HG02588 (cell line): Measurements from ENCODE around the gene MSMP.

Experiments
- ATAC-seq: cut with Tn5 transposase; IDR thresholded peaks from one replicate; pipeline ENCODE4 v1.9.1; 2021; ENCODE audit warnings: mild to moderate bottlenecking, moderate library complexity; ENCODE audit not compliant: unreplicated experiment

Gene MSMP

DNA sequence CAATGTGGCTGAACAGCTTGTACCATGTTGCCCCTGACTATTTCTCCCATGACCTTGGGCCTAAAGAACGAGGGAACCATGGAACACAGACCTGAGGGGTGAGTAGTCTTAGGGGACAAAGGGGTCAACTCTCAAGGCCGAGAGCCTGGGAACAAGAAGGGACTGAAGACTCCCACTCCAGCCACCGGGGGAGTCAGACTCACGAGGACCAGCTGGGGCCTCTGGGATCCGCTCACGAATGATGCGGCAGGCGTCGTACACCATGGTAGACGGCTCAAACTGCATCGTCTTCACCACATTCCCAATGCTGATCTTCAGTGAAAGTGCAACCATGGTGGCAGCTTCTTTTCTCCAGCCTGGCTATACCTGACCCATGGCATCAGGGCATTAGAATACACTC, 28.7 kb downstream of the MSMP start:
- no peak for ATAC-seq

DNA sequence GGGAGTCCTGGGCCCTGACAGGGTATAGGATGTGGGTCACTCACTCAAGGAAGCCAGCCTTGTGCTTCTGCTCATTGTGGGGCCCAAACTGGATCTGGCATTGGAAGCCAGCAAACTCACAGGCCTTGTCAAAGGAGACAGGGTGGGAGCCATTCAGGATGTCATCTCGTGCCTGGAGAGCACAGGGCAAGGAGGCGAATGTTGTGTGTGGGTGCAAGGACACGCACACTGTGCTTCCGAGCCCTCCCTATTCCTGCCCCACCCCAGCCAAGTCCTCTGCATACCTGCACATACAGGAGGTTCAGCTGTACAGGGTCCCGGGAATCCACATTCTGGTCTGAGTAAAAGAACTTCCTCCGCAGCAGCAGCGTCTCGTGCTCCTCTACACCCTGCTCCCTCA, 30.2 kb downstream of the MSMP start:
- no peak for ATAC-seq

- no peak for ATAC-seq
Observed at GRCh38 chr9:35723426-35723825, 30.6 kb downstream of the MSMP start.

GRCh38 chr9:35719546-35719945, 34.5 kb downstream of the MSMP start:
- no peak for ATAC-seq

- ATAC-seq: no peak
Observed at GRCh38 chr9:35718721-35719511, 35.2 kb downstream of the MSMP start.

GRCh38 chr9:35717132-35717870, 36.8 kb downstream of the MSMP start:
- no peak for ATAC-seq

GRCh38 chr9:35716230-35716629, 37.8 kb downstream of the MSMP start:
- no peak for ATAC-seq

- ATAC-seq: no peak
Observed at GRCh38 chr9:35714579-35715252, 39.4 kb downstream of the MSMP start.

DNA sequence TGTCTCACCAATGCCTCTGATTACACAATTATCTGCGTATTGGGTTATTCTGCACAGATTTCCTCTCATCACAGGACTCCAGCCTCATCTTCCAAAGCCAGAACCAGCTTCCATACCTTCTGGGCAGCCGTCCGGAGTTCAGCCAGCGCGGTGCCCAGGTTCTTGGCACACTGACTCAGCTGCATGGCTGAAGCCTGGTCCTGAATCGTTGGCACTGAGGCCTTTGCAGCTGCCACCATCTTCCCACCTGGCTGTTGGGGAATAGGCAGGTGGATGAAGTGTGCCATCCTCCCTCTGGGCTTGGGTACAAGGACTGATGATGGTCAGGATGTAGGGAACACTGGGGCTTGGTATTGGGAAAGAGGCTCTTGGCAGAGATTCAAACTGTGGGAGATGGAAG, 40.0 kb downstream of the MSMP start:
- ATAC-seq: no peak

GRCh38 chr9:35713578-35713977, 40.5 kb downstream of the MSMP start:
- no peak for ATAC-seq

DNA sequence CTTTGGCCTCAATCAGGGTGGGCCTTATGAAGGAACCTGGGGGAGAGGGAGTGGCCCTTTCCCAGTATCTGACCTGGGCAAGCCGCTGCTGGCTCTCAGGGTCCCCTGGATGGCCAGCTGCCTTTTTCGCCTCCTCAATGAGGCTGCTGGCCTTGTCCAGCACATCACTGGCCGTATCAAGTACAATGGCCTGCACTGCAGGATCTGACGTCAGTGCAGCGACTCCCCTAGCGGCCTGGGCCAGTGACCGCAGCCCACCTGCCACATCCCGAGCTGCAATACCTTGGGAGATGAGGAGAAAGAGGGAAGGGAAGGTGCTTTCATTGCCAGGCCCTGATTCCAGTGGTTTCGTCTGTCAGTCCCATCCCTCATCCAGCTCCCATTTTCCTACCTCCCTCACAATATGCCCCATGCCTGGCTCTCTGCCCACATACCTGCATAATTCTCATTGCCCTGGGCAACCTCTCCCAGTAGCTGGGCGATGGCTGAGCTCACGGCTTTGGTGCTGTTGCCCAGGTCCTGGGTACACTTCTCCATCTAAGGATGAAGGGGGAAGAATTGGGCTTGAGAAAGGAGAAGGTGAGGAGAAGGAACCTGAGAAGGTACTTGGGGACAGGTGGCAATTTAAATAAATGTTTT, 41.2 kb downstream of the MSMP start:
- no peak for ATAC-seq

- ATAC-seq: no peak
Observed at GRCh38 chr9:35711501-35712428, 42.3 kb downstream of the MSMP start.

DNA sequence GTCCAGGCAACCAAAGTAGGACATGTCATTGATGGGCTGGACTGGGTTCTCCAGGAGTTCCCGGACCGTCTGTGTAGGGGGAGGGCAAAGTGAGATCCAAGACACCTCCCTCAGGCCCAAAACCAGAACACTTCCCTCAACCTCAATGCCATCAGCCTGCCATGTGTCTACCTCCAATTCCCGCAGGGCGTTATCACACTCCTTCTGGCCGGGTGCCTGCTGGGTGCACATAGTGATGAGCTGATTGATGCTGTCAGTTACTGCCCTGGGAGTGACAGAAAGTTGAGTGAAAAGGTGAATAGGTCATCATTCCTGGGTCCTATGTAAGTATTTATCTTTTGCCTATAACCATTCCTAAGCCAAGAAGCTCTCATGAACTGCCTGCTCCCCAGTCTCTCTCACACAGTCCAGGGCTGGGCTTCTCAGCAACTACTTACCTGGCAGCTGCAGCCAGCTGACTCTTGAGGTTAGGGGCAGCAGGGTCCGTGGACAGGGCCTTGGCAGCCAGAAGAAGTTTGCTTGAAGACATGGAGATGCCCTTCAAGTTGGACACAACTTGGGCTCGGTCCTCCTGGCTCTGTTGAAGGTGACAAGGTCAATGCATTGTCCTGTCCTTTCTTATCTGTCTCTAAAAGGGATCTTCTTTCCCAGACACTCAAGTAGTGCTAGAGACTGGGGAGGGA, 43.1 kb downstream of the MSMP start:
- no peak for ATAC-seq

GRCh38 chr9:35708146-35708545, 45.9 kb downstream of the MSMP start:
- no peak for ATAC-seq

DNA sequence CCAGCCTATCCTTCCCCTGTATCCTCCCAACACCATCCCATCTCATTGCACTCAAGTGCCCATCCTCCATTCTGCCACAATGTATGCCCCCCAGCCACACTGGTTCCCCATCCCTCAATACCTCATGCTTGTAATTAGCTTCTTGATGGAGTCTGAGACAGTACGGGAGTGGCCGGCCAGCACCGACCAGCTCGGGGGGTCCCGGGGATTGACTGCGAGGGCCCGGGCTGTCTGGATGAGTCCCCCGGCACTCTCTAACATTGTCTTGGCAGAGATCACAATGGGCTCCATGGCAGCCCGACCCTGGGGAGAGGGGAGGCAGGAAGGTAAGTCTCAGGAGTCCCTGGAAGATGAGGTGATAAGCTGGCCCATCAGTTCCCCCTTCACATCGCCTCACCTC, 47.1 kb downstream of the MSMP start:
- ATAC-seq: no peak

- ATAC-seq: no peak
Observed at GRCh38 chr9:35705836-35706430, 48.1 kb downstream of the MSMP start.

GRCh38 chr9:35705372-35705771, 48.7 kb downstream of the MSMP start:
- no peak for ATAC-seq

- no peak for ATAC-seq
Observed at GRCh38 chr9:35703906-35704672, 50.0 kb downstream of the MSMP start.
